Measurements from ENCODE around the gene SQSTM1.
"Not testable (repeated sequence)": the region's sequence is repeated elsewhere in the genome, so short reads cannot be mapped to it uniquely, and the experiment has no call there.

The SQSTM1 gene

DNA sequence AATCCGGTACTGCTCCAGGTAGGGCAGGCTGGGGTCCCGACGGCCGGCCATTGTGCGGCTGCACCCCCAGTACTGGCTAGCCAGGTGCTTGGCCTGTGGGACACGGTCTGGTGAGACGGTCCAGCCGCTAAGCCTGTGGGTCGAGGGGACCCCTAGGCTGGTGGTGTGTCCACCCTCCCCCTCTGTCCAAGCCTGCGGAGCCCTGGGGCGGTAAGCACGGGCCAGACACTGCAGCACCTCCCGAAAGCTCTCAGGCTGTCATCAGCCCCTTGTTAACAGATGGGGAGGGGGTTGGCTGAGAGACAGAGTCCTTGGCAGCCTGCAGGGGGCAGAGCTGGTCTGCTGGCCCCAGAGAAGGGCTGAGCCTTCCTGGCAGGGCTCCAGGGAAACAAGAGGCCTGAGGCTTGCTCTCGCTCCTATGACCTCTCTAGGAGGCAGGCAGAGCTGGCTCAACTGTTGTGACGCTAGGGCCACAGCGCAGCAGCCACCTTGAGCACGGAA, 49.7 kb downstream of the SQSTM1 start:
- Histone ChIP-seq H3K4me1 (no peaks in the 10 kb centered on the region), H3K36me3 (ENCODE audit: control insufficient read depth, insufficient read depth, low read length) (no peaks in the 10 kb centered on the region), H3K9me3 (ENCODE audit: control insufficient read depth, low read length) (no peaks in the 10 kb centered on the region), H2AFZ (no peak overlapping the region), H3K4me2 (ENCODE audit: low read length) (no peak overlapping the region), H3K79me2 (no peaks in the 10 kb centered on the region), H3K9ac (no peak overlapping the region), H3K4me3 (ENCODE audit: low read depth, low read length) (no peak overlapping the region), H3K27ac (no peak overlapping the region), H3K27me3 (ENCODE audit: control insufficient read depth, insufficient read depth, low read length) (no peaks in the 10 kb centered on the region)
- TF ChIP-seq, protein P1, sequence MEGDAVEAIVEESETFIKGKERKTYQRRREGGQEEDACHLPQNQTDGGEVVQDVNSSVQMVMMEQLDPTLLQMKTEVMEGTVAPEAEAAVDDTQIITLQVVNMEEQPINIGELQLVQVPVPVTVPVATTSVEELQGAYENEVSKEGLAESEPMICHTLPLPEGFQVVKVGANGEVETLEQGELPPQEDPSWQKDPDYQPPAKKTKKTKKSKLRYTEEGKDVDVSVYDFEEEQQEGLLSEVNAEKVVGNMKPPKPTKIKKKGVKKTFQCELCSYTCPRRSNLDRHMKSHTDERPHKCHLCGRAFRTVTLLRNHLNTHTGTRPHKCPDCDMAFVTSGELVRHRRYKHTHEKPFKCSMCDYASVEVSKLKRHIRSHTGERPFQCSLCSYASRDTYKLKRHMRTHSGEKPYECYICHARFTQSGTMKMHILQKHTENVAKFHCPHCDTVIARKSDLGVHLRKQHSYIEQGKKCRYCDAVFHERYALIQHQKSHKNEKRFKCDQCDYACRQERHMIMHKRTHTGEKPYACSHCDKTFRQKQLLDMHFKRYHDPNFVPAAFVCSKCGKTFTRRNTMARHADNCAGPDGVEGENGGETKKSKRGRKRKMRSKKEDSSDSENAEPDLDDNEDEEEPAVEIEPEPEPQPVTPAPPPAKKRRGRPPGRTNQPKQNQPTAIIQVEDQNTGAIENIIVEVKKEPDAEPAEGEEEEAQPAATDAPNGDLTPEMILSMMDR (IDR thresholded peaks at IDR 0.05), result no peak

DNA sequence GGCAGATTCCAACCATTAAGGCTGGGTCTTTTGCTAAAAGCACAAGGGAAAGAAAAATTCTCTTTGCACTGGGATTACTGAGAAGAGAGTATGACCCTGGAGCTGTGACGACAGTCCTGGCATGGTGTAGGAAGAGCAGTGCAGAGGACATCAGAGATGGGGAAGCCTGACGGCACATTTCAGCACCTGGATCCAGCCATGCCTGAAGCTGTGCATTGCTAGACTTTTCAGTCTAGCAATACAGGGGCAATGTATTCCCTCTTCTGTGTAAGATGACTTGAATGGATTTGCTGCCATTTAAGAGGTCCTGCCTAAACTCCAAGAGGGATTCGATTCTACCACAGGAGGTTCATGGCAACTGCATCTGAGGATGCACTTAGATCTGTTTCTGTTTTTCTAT, 50.2 kb downstream of the SQSTM1 start:
- Histone ChIP-seq H3K9me3 (ENCODE audit: control insufficient read depth, low read length) (no peaks in the 10 kb centered on the region), H3K27me3 (ENCODE audit: control insufficient read depth, insufficient read depth, low read length) (no peaks in the 10 kb centered on the region), H3K79me2 (no peaks in the 10 kb centered on the region), H3K27ac (no peak overlapping the region), H3K9ac (no peak overlapping the region), H3K36me3 (ENCODE audit: control insufficient read depth, insufficient read depth, low read length) (no peaks in the 10 kb centered on the region), H2AFZ (no peak overlapping the region), H3K4me1 (no peaks in the 10 kb centered on the region), H3K4me2 (ENCODE audit: low read length) (no peak overlapping the region), H3K4me3 (ENCODE audit: low read depth, low read length) (no peak overlapping the region)
- TF ChIP-seq, protein P1 (IDR thresholded peaks at IDR 0.05), result no peak

DNA sequence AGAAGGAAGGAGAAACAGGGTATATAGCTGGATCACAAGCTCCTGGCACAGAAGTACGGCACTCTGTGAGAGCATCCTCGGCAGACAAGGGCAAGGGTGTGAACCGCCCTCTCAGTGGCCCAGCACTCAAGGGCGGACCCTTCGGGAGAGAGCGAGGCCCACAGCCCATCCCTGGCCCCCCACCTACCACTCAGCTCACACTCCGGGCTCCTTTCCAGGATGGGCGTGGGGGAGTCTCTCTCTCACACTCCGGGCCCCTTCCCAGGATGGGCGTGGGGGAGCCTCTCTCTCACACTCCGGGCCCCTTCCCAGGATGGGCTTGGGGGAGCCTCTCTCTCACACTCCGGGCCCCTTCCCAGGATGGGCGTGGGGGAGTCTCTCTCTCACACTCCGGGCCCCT, 50.8 kb downstream of the SQSTM1 start:
- H3K4me2 ChIP-seq (ENCODE audit: low read length); H2AFZ ChIP-seq; H3K9me3 ChIP-seq (ENCODE audit: control insufficient read depth, low read length); H3K4me1 ChIP-seq; H3K4me3 ChIP-seq (ENCODE audit: low read depth, low read length); H3K27me3 ChIP-seq (ENCODE audit: control insufficient read depth, insufficient read depth, low read length); H3K27ac ChIP-seq; H3K9ac ChIP-seq; H3K36me3 ChIP-seq (ENCODE audit: control insufficient read depth, insufficient read depth, low read length); H3K79me2 ChIP-seq: not testable (repeated sequence)

DNA sequence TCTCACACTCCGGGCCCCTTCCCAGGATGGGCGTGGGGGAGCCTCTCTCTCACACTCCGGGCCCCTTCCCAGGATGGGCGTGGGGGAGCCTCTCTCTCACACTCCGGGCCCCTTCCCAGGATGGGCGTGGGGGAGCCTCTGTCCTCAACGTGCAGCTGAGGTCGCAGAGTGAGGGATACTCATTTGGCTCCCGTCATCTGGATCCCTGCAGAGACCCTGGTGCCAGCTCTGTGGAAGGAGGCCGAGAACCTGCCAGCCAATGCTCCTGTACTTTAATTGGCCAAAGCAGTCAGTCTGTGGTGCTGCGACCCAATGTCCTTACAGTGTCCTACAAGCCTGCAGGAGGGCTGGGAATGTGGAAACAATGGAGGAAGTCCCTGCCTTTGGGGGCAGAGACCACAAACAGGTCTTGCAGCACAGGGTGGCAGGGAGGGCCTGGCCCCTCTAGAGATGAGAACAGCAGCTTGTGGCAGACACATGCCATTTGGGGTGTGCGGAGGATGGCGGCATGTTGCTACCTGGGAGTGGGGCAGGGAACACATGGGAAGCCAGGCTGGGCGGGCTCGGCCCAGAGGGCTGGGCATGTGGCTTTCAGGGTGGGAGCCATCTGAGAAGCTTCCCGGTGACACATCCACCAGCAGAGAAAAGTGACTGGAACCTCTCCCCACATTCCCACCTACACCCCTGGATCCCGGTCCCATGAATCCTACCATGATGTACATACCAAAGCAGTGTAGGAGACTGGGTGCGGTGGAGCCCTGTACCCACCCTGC, 51.5 kb downstream of the SQSTM1 start:
- Histone ChIP-seq H3K4me3 (ENCODE audit: low read depth, low read length) (no peak overlapping the region), H3K79me2 (no peaks in the 10 kb centered on the region), H3K9me3 (ENCODE audit: control insufficient read depth, low read length) (no peaks in the 10 kb centered on the region), H2AFZ (no peak overlapping the region), H3K4me2 (ENCODE audit: low read length) (no peak overlapping the region), H3K27ac (no peak overlapping the region), H3K4me1 (no peaks in the 10 kb centered on the region), H3K27me3 (ENCODE audit: control insufficient read depth, insufficient read depth, low read length) (no peaks in the 10 kb centered on the region), H3K36me3 (ENCODE audit: control insufficient read depth, insufficient read depth, low read length) (no peaks in the 10 kb centered on the region), H3K9ac (no peak overlapping the region)
- TF ChIP-seq, protein P1 (IDR thresholded peaks at IDR 0.05), result no peak

DNA sequence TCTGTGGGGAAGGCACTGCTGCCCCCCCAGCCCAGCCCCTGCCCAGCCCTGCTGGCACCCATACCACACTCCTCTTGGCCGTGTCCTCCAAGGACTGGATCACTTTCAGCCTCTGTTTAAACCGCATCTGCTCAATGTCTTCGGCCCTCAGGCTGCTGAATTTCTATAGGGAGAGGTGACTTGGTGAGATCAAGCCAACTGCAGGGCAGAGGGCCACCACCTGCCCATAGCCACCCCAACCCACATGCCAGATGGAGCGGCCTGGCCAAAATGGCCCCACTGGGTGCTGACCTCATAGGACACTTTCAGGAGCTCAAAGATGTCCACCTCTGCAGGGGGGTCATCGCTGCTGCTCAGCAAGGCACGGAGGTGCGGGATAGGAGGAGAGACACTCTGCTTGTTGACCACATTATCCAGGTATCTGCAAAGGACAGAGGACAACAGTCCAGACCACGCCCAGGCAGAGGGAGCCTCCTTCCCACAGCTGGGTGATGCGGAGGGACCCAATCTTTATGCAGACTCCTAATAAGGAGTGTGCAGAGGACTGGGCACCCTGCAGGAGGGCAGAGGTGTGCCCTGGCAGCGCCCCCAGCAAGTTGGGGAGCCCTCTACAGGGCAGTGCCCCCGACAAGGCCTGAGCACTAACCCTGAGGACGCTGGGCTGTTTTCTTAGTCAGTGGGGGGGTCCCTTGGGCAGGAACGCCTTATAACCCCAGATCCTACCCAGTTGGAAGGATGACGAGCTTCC, 52.3 kb downstream of the SQSTM1 start:
- no peak overlapping the region for H3K27ac ChIP-seq
- no peak overlapping the region for H3K9ac ChIP-seq
- H3K9me3 ChIP-seq (ENCODE audit: control insufficient read depth, low read length), result no peaks in the 10 kb centered on the region
- no peak overlapping the region for H2AFZ ChIP-seq
- no peaks in the 10 kb centered on the region for H3K4me1 ChIP-seq
- H3K79me2 ChIP-seq, result no peaks in the 10 kb centered on the region
- TF ChIP-seq, protein P1 (IDR thresholded peaks at IDR 0.05), result no peak
- H3K4me3 ChIP-seq (ENCODE audit: low read depth, low read length), result no peak overlapping the region
- no peaks in the 10 kb centered on the region for H3K27me3 ChIP-seq (ENCODE audit: control insufficient read depth, insufficient read depth, low read length)
- H3K36me3 ChIP-seq (ENCODE audit: control insufficient read depth, insufficient read depth, low read length), result no peaks in the 10 kb centered on the region
- H3K4me2 ChIP-seq (ENCODE audit: low read length), result no peak overlapping the region

All from parathyroid adenoma (tissue), 2 donors.